GM18907 (cell line): Measurements from ENCODE around the gene PLA2G3.
"Not testable (repeated sequence)": the region's sequence is repeated elsewhere in the genome, so short reads cannot be mapped to it uniquely, and the experiment has no call there.

Source experiments
- ATAC-seq: cut with Tn5 transposase; IDR thresholded peaks from one replicate; pipeline ENCODE4 v1.9.1; 2021; ENCODE audit warnings: mild to moderate bottlenecking, moderate library complexity; ENCODE audit not compliant: unreplicated experiment

PLA2G3 gene

GRCh38 chr22:31124811-31125465 is 15.4 kb downstream of the PLA2G3 start:
- ATAC-seq: no peak

GRCh38 chr22:31124290-31124689 is 16.0 kb downstream of the PLA2G3 start:
- ATAC-seq: no peak

- ATAC-seq: no peak
Observed at GRCh38 chr22:31123292-31123602, 17.1 kb downstream of the PLA2G3 start.

- ATAC-seq: no peak
Observed at GRCh38 chr22:31122532-31123291, 17.6 kb downstream of the PLA2G3 start, which contains the start of gene INPP5J. Gene INPP5J, plus strand, starts transcription at chr22:31122966. Its CDS starts 49 bp downstream, at chr22:31123015.

- no peak for ATAC-seq
Observed at GRCh38 chr22:31122196-31122531, 18.1 kb downstream of the PLA2G3 start.

- ATAC-seq: no peak
Observed at GRCh38 chr22:31121403-31121802, 18.9 kb downstream of the PLA2G3 start.

GRCh38 chr22:31120642-31121041 is 19.7 kb downstream of the PLA2G3 start:
- ATAC-seq: no peak

- no peak for ATAC-seq
Observed at GRCh38 chr22:31120230-31120629, 20.1 kb downstream of the PLA2G3 start.

GRCh38 chr22:31119026-31119717 is 21.1 kb downstream of the PLA2G3 start:
- ATAC-seq: no peak

GRCh38 chr22:31118046-31118820 is 22.1 kb downstream of the PLA2G3 start:
- no peak for ATAC-seq

GRCh38 chr22:31112547-31113091 is 27.7 kb downstream of the PLA2G3 start:
- not testable (repeated sequence) for ATAC-seq

GRCh38 chr22:31107894-31108218 is 32.5 kb downstream of the PLA2G3 start:
- peak; percentile 25 for ATAC-seq

- peak; percentile 78 for ATAC-seq
Observed at GRCh38 chr22:31107178-31107893, 33.0 kb downstream of the PLA2G3 start, which contains the start of gene SELENOM. Gene SELENOM, minus strand, starts transcription at chr22:31107568. Its CDS starts 63 bp downstream, at chr22:31107505.

- ATAC-seq: no peak
Observed at GRCh38 chr22:31106731-31107177, 33.6 kb downstream of the PLA2G3 start.

GRCh38 chr22:31106001-31106571 is 34.2 kb downstream of the PLA2G3 start:
- ATAC-seq: no peak

GRCh38 chr22:31105282-31105929 is 34.9 kb downstream of the PLA2G3 start:
- no peak for ATAC-seq

- ATAC-seq: no peak
Observed at GRCh38 chr22:31104869-31105268, 35.4 kb downstream of the PLA2G3 start.

GRCh38 chr22:31103899-31104694 is 36.2 kb downstream of the PLA2G3 start:
- ATAC-seq: no peak

GRCh38 chr22:31103111-31103510 is 37.2 kb downstream of the PLA2G3 start:
- ATAC-seq: no peak
